Kidney (tissue), 14 donors: ENCODE data around the gene IGF2BP3. TPM values are rescaled to one million over a fixed set of nuclear protein-coding genes. Genes with fewer than 3 reads are reported as not detected.

Experiments used
- DNase-seq, 5 donors: peaks; one replicate each; pipeline ENCODE4 v3.0.0-alpha.2; 2013 to 2020
- FAIRE-seq: peaks from 2 replicates; lab custom pipeline; 2012; peaks lifted over from hg19 to GRCh38; lab: Jason Lieb, UNC
- H3K27ac ChIP-seq, 2 donors: one replicate each; pipeline ENCODE4 v1.7.0; 2013; ENCODE audit warnings: low read depth in 2 of 2, low read length in 2 of 2, inconsistent platforms in 1 of 2
- H3K27me3 ChIP-seq: one replicate; pipeline ENCODE4 v1.7.1; 2013; ENCODE audit warnings: low read length, inconsistent platforms; ENCODE audit not compliant: control insufficient read depth, insufficient read depth
- H3K36me3 ChIP-seq, 3 donors: one replicate each; pipeline versions ENCODE4 v1.7.0 to v1.7.1; 2013; ENCODE audit warnings: low read length in 3 of 3, control low read depth in 1 of 3, inconsistent platforms in 1 of 3; ENCODE audit not compliant: insufficient read depth in 3 of 3, control insufficient read depth in 2 of 3
- H3K4me1 ChIP-seq, 3 donors: one replicate each; pipeline versions ENCODE4 v1.7.0 to v1.7.1; 2013; ENCODE audit warnings: low read length in 3 of 3, inconsistent platforms in 1 of 3, low read depth in 1 of 3; ENCODE audit not compliant: control insufficient read depth in 2 of 3, insufficient read depth in 2 of 3
- H3K4me3 ChIP-seq, 3 donors: one replicate each; pipeline versions ENCODE4 v1.7.0 to v1.8.1; 2013; ENCODE audit warnings: low read length in 3 of 3, control low read depth in 1 of 3, inconsistent platforms in 1 of 3
- H3K9ac ChIP-seq, 3 donors: one replicate each; pipeline versions ENCODE4 v1.7.0 to v1.7.1; 2013; ENCODE audit warnings: low read length in 3 of 3, control low read depth in 1 of 3, inconsistent platforms in 1 of 3
- H3K9me3 ChIP-seq, 3 donors: one replicate each; pipeline versions ENCODE4 v1.7.0 to v1.7.1; 2013; ENCODE audit warnings: low read length in 3 of 3, control low read depth in 1 of 3, inconsistent platforms in 1 of 3; ENCODE audit not compliant: control insufficient read depth in 2 of 3, insufficient read depth in 1 of 3
- intact Hi-C: fragments of 100-400 bp; cut with DNase I; formaldehyde crosslinking; loops from one replicate; pipeline ENCODE4 v1.11.1; 2022
- polyA plus RNA-seq: library from polyadenylated mRNA; stranded (reverse); fragments of 350-450 nt; fragmentation: Illumina TruSeq; extraction: RNeasy Lipid Tissue Mini Kit (QIAGEN cat#74804); gene quantifications from one replicate; pipeline ENCODE4 v1.2.3, GENCODE V29; 2014; ENCODE audit warnings: low read depth, low replicate concordance; ENCODE audit not compliant: insufficient read depth
- total RNA-seq: library from RNA; stranded (reverse); fragmentation: NEBNext Ultra II Directional; extraction: Animal tissue kit (Norgen Biotek cat#: 25700); gene quantifications from one replicate; pipeline ENCODE4 v1.2.1, GENCODE V29; 2021
- TF ChIP-seq, protein P1 (sequence below): IDR thresholded peaks from 3 replicates; pipeline ENCODE4 v1.5.1; 2012; ENCODE audit warnings: mild to moderate bottlenecking, moderate library complexity, borderline replicate concordance; ENCODE audit not compliant: insufficient read depth; ENCODE audit errors: extremely low read depth
- donor health status: control.
- donor health status: control.
- donor health status: control.
- donor health status: control.
- donor health status: control.
- donor health status: DM: yes; HTN: yes; CAD: no.
- donor health status: Normal renal cell carcinoma (clear cell type).

The IGF2BP3 gene
- total and polyA plus RNA-seq, 2 donors from 2014 or later: 0.85 TPM; not detected in 1

DNA sequence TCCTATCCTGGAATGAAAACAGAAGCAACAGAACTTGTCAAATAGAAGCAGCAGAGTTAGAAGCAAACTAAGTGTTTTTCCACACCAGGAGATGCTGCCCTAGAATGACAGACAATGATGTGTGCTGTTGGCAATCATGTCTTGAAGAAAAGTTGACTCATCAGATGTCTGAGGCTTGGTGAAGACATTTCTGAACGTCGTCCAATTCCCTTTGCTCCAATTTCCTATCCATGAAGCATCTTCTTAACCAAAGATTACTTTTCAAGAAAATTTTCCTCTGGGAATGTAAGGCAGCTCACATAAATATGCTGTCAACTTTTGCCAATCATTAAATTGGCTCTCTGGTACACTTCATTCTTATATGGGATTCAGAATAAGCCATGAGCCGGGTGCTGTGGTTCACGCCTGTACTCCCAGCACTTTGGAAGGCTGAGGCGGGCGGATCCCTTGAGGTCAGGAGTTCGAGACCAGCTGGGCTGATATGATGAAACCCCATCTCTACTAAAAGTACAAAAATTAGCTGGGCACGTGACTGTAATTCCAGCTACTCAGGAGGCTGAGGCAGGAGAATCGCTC lies 136.5 kb downstream of the IGF2BP3 start:
- no peaks in the 10 kb centered on the region for H3K4me1 ChIP-seq

DNA sequence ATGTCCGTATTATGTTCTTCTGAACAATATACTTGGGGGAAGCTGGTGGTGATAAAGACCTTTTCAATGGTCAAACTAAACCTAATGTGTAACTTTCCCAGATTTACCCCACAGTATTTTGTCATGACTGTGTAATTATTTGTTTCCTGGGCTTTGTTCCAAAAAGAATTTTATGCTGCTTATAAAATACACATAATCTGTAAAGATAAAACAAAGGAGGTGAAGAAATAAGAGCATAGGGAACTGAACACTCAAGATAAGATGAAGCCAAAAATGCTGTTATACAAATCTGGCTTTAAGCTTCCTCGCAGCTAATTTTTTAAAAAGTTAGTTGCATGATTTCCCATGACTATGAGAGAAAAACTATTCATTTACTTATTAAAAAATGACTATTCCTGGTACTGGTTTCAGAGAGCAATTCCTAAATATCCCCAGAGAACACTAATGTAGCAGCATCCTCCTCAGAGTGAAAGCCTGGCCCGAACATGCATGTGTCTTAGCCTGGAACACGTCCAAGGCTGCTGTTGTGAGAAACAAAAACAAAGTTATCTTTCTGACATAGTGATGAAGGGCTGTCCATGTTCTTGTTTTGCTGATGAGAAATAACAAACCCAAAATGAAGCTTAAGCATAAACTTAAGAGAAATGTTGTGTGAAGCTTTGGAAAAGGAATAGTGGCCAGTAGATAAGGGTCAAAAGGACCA lies 137.2 kb downstream of the IGF2BP3 start:
- intact Hi-C loops: no loop called here
- no peak for FAIRE-seq

More for the DNA sequence above, 136.5 kb downstream of the IGF2BP3 start:
- Histone ChIP-seq H3K27me3 (no peaks in the 10 kb centered on the region), H3K4me3 (no peak overlapping the region), H3K9me3 (no peaks in the 10 kb centered on the region), H3K9ac (no peak overlapping the region), H3K36me3 (peaks cover 0 to 2% (median 0%) of the 10 kb centered on the region in 3 donors), H3K27ac (no peak overlapping the region)
- TF ChIP-seq, protein P1, sequence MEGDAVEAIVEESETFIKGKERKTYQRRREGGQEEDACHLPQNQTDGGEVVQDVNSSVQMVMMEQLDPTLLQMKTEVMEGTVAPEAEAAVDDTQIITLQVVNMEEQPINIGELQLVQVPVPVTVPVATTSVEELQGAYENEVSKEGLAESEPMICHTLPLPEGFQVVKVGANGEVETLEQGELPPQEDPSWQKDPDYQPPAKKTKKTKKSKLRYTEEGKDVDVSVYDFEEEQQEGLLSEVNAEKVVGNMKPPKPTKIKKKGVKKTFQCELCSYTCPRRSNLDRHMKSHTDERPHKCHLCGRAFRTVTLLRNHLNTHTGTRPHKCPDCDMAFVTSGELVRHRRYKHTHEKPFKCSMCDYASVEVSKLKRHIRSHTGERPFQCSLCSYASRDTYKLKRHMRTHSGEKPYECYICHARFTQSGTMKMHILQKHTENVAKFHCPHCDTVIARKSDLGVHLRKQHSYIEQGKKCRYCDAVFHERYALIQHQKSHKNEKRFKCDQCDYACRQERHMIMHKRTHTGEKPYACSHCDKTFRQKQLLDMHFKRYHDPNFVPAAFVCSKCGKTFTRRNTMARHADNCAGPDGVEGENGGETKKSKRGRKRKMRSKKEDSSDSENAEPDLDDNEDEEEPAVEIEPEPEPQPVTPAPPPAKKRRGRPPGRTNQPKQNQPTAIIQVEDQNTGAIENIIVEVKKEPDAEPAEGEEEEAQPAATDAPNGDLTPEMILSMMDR: no peak
- FAIRE-seq: no peak
- intact Hi-C loops: no loop called here
- DNase-seq: no peak

DNA sequence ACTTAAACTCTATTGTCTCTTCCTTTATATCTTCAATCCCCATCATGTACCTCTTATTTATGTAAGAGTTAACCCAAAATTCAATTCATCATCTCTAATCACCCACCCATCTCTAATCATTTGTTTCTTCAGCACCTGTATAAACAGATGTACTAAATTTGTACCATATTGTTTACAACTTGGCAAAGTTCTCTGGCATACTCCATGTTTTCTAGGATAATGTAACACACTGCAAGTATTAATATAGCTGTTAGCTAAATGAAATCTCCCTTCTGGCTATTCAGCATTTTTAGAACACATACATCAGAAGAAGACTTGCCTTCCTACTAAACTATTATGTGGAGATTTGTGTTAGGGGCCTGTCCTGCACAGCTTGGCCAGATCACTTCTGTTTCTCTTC lies 138.1 kb downstream of the IGF2BP3 start:
- H3K4me3 ChIP-seq: no peak overlapping the region
- H3K27ac ChIP-seq: no peak overlapping the region
- DNase-seq (no peak), FAIRE-seq (no peak)
- no peaks in the 10 kb centered on the region for H3K27me3 ChIP-seq
- no peaks in the 10 kb centered on the region for H3K36me3 ChIP-seq
- intact Hi-C loops: no loop called here
- no peaks in the 10 kb centered on the region for H3K9me3 ChIP-seq
- H3K4me1 ChIP-seq: no peaks in the 10 kb centered on the region
- no peak overlapping the region for H3K9ac ChIP-seq
- TF ChIP-seq, protein P1: no peak

More for the DNA sequence above, 137.2 kb downstream of the IGF2BP3 start:
- H3K27me3 ChIP-seq: no peaks in the 10 kb centered on the region
- TF ChIP-seq, protein P1: no peak
- H3K36me3 ChIP-seq: no peaks in the 10 kb centered on the region
- H3K9me3 ChIP-seq: no peaks in the 10 kb centered on the region
- H3K27ac ChIP-seq: no peak overlapping the region
- no peak overlapping the region for H3K9ac ChIP-seq
- no peak overlapping the region for H3K4me3 ChIP-seq
- DNase-seq: peak in 1 of 5 donors; percentile 52
- no peaks in the 10 kb centered on the region for H3K4me1 ChIP-seq
